Stimulated activated CD8-positive, alpha-beta memory T cell treated with anti-CD3 and anti-CD28 coated beads, Interleukin-12 subunit alpha, Interleukin-12 subunit beta, amount 100 ng/mL, for 1 hour (primary cell): ENCODE data around the gene METTL6.
"Not testable (repeated sequence)": the region's sequence is repeated elsewhere in the genome, so short reads cannot be mapped to it uniquely, and the experiment has no call there.

Source experiments
- DNase-seq: peaks from one replicate; pipeline ENCODE4 v3.0.0-alpha.2; 2020; ENCODE audit warnings: low read depth

The METTL6 gene

DNA sequence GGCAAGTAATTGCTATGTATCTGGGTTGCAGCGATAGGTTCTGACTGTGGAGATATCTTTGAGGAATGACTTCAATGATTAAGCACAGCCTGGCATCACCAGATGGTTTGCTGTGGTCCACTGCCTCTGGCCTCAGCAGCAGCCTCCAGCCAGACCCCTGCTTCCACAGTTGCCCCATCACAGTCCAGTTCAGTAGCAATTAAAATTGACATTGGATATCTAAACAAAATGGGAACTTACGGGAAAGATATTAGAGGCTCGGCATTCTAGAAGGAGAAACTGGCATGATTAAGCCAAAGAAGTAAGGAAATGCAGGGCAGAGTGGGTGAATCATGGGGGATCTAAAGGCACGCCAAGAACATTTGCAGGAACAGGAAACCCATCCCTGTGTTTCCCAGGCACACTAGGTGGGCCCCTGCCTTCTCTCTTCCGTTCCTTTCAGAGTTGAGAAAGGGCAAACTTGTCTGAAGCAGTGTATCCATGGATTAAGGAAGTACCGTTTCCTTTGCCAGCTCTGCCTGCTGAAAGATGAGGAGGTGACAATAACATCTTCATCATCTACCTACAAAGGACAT is 58.7 kb downstream of the METTL6 start:
- no peak for DNase-seq

DNA sequence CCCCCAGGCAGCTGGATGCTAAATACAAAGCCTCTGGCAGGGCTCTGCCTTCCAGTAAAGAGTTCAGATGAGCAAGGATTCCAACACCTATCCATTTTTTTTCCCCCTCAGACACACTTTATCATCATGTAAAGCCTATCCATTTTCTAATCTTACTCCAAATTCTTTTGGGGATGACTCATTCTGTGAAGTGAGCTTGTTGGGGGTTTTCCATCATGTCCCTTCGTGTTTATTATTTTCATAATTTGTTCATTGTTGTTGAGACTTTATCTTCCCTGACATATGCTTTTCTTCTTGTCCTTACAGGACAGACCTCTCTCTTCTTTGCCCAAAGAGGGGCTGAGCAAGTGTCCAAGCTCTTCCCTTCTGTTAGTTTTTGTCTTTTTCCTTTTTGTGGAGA is 60.3 kb downstream of the METTL6 start:
- DNase-seq = no peak

DNA sequence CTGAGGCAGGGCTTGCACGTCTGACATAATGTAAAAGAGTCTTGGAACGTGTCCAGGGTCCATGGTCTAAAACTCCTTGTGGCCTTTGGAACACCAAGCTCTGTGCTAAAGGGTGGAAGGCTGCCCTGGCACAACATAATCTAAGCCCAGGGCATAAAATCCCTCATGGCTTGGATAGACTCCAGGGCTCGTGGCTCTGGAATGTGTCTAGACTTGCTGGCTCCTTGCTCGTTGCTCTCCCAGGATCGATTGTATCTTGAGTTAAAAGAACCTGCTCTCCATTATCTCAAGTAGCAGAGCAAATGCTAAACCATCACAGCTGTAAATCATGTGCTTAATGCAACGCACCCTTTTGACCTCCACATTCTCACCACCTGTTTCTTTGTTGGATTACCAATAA is 63.3 kb downstream of the METTL6 start:
- DNase-seq = not testable (repeated sequence)

DNA sequence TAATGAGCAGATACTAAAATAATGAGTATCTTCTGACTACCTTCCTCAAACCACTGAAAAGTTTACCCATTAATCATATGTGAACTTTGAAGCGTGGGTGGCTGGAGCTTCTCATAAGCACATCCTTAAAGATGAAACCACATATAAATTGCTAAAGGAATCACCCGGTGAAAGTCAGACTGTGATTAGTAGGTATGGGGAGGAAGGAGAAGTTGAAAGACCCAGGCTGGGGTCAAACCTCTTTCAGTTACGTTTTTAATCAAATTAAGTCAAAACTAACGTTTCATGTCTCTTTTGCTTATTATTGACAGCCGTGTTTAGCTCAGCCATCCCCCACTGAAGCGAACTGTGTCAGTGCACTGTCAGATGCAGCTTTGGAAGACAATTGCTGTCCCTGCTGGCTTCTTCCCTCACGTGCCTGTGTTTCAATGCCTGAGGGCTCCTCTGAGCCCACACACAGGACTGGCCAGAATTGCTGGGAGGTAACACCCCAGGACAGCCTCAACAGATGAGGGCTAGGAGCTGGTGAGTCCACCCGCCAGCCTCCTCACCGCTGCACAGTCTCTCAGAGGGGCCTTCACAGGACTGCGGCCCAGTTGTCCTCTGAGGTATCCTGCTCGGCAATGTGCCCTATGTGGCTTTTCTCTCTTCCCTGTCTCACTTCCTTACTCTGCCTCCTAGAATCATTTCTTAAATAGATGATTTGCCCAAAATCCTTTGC is 65.7 kb downstream of the METTL6 start:
- DNase-seq = no peak

DNA sequence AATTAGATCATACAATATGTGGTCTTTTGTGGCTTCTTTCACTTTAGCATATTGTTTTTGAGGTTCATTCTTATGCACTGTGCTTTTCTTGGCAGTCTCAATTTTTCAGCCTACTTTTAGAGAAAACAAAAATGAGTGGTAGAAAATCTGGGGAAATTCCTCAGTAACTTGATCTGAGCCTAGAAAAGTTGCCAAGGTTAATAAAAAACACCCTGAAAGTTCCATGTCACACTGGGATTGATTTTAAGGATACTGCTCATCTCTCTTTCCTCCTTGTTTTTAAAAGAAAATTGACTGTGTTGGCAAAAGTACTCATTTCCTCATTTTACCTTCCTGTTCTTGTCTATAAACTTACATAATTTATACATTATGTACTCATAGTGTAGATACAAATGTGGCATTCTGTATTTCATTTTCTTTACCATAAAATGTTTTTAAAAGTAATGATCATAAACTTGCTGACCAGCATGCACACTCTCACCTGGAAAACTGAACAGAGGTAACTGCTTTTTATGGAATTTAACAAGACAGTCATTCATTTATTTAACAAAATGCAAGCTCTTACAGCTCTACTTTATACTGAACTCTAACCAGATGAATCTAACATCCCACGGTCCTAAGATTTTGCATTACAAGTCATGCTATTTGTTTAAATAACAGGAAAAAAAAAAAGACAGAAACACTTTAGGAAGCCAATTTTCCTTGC is 66.4 kb downstream of the METTL6 start:
- no peak for DNase-seq
